MCF 10A (cell line): Measurements from ENCODE around the gene TBC1D4. TPM values are rescaled to one million over a fixed set of nuclear protein-coding genes. Genes with fewer than 3 reads are reported as not detected.

ENCODE experiments used
- BruUV-seq: library from RNA; stranded (reverse); fragments of 400-500 nt; replicated peaks from 2 replicates; lab custom pipeline; 2021; lab: Mats Ljungman, UMichigan
- CTCF ChIA-PET: fragments of 300-600 bp; sonication (Branson Sonifier 250); formaldehyde crosslinking; extraction: SDS; loops from one replicate; lab custom pipeline; 2021; ENCODE audit warnings: antibody characterized with exemption, inconsistent platforms; lab: Yijun Ruan, JAX
- POLR2A ChIA-PET: fragments of 300-600, 350-650 bp; sonication (Branson Sonifier 250); formaldehyde crosslinking; extraction: SDS; loops from one replicate; lab custom pipeline; 2020; ENCODE audit warnings: antibody characterized with exemption, inconsistent platforms; lab: Yijun Ruan, JAX
- DNase-seq: peaks from one replicate; pipeline ENCODE4 v3.0.0-alpha.2; 2018; ENCODE audit not compliant: unreplicated experiment
- H3K27ac Mint-ChIP-seq: one replicate; pipeline ENCODE4 v1.8.0; 2022; ENCODE audit warnings: mild to moderate bottlenecking, low read depth, mixed read lengths; ENCODE audit not compliant: unreplicated experiment
- H3K27me3 Mint-ChIP-seq: one replicate; pipeline ENCODE4 v1.8.0; 2022; ENCODE audit warnings: mixed read lengths; ENCODE audit not compliant: insufficient read depth, unreplicated experiment
- H3K36me3 Mint-ChIP-seq: one replicate; pipeline ENCODE4 v1.8.0; 2022; ENCODE audit warnings: mild to moderate bottlenecking, moderate library complexity, mixed read lengths; ENCODE audit not compliant: insufficient read depth, unreplicated experiment
- H3K4me1 Mint-ChIP-seq: one replicate; pipeline ENCODE4 v1.8.0; 2022; ENCODE audit warnings: mixed read lengths; ENCODE audit not compliant: insufficient read depth, unreplicated experiment
- H3K4me3 Mint-ChIP-seq: one replicate; pipeline ENCODE4 v1.8.0; 2022; ENCODE audit warnings: mild to moderate bottlenecking, moderate library complexity, mixed read lengths; ENCODE audit not compliant: unreplicated experiment
- H3K9me3 Mint-ChIP-seq: one replicate; pipeline ENCODE4 v1.8.0; 2022; ENCODE audit warnings: mixed read lengths; ENCODE audit not compliant: unreplicated experiment
- intact Hi-C: fragments of 100-400 bp; cut with micrococcal nuclease; formaldehyde crosslinking; loops from 2 replicates; pipeline ENCODE4 v1.14.1; 2022
- total RNA-seq: library from RNA; stranded (reverse); gene quantifications from 2 replicates; pipeline ENCODE4 v1.2.3, GENCODE V29; 2022
- TF ChIP-seq, protein P1 (sequence below): fragments of 200-600 bp; IDR thresholded peaks from one replicate; pipeline ENCODE4 v1.8.0; 2022; ENCODE audit warnings: antibody characterized with exemption, mild to moderate bottlenecking; ENCODE audit not compliant: unreplicated experiment

Gene TBC1D4
- total RNA-seq, 1 experiment from 2014 or later = 9.3 TPM

GRCh38 chr13:75506018-75506417 lies 24.0 kb upstream of the TBC1D4 start:
- intact Hi-C loops = no loop called here
- Mint-ChIP-seq H3K4me3 (no peak overlapping the region), H3K9me3 (no peaks in the 10 kb centered on the region), H3K27me3 (no peaks in the 10 kb centered on the region), H3K27ac (no peak overlapping the region), H3K36me3 (no peaks in the 10 kb centered on the region), H3K4me1 (no peaks in the 10 kb centered on the region)
- DNase-seq = no peak
- ChIA-PET POLR2A (interaction anchor here (0.6 kb wide), 1 partner anchor 831 kb away, joined by 3 read pairs; no protein-coding TSS in a partner anchor), CTCF (interaction anchor here (2.2 kb wide), 1 partner anchor 24 kb away, joined by 7 read pairs; the partner anchor contains the start of gene TBC1D4)
- BruUV-seq = no TSS peak
- TF ChIP-seq, protein P1, sequence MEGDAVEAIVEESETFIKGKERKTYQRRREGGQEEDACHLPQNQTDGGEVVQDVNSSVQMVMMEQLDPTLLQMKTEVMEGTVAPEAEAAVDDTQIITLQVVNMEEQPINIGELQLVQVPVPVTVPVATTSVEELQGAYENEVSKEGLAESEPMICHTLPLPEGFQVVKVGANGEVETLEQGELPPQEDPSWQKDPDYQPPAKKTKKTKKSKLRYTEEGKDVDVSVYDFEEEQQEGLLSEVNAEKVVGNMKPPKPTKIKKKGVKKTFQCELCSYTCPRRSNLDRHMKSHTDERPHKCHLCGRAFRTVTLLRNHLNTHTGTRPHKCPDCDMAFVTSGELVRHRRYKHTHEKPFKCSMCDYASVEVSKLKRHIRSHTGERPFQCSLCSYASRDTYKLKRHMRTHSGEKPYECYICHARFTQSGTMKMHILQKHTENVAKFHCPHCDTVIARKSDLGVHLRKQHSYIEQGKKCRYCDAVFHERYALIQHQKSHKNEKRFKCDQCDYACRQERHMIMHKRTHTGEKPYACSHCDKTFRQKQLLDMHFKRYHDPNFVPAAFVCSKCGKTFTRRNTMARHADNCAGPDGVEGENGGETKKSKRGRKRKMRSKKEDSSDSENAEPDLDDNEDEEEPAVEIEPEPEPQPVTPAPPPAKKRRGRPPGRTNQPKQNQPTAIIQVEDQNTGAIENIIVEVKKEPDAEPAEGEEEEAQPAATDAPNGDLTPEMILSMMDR = no peak

DNA sequence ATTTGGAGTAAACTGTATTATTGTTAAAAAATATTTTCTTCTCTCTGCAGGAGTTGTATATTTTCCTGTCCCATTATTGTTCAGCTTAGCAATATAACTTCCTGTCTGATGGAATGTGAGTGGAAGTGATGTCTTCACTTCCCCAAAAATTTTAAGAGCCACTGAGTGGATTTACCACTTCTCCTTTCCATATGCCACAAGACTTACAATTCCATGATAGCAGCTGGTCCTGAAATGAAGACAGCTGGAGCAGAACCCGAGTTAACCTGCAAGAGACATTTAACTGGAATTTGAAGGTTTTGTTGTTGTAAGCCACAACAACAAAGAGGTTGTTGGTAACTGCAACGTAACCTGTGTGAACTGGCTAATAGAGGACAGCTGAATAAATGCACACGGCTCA lies 23.4 kb upstream of the TBC1D4 start:
- no TSS peak for BruUV-seq
- intact Hi-C loops = no loop called here
- Mint-ChIP-seq H3K36me3 (no peaks in the 10 kb centered on the region), H3K9me3 (no peaks in the 10 kb centered on the region), H3K4me1 (no peaks in the 10 kb centered on the region), H3K4me3 (no peak overlapping the region), H3K27ac (no peak overlapping the region), H3K27me3 (no peaks in the 10 kb centered on the region)
- no peak for DNase-seq
- TF ChIP-seq, protein P1 = no peak
- POLR2A ChIA-PET = interaction anchor here (0.6 kb wide), 2 partner anchors 367 to 830 kb away, joined by 3 read pairs; no protein-coding TSS in a partner anchor
- CTCF ChIA-PET = interaction anchor here (2.2 kb wide), 1 partner anchor 23 kb away, joined by 7 read pairs; the partner anchor contains the start of gene TBC1D4

- POLR2A ChIA-PET = no interaction called here
- TF ChIP-seq, protein P1 = no peak
- no peak for DNase-seq
- no peaks in the 10 kb centered on the region for H3K4me1 Mint-ChIP-seq
- no peaks in the 10 kb centered on the region for H3K27me3 Mint-ChIP-seq
- CTCF ChIA-PET = no interaction called here
- H3K4me3 Mint-ChIP-seq = no peak overlapping the region
- intact Hi-C loops = no loop called here
- H3K27ac Mint-ChIP-seq = no peak overlapping the region
- H3K36me3 Mint-ChIP-seq = peaks cover 7% of the 10 kb centered on the region
- no TSS peak for BruUV-seq
- no peaks in the 10 kb centered on the region for H3K9me3 Mint-ChIP-seq
Observed at GRCh38 chr13:75495938-75496337, 14.0 kb upstream of the TBC1D4 start.

DNA sequence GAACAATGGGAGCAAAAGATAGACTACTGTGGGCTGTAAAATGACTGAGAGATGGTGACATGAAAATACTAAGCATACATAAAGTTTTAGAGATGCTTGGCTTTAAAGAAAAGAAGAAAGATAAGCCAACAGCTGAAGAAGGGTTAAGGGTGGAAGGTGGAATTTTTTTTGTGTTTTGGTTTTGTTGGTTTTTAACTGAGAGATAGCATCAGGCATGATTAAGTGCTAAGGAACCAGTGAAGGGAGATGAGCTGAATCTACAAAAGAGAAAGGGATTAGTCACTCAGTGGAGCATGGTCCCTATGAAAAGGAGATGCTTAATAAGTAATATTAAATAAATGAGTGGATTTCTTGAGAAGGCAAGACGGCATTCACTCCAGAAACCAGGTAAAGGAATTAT lies 12.5 kb upstream of the TBC1D4 start:
- Mint-ChIP-seq H3K4me1 (peaks cover 4% of the 10 kb centered on the region), H3K9me3 (no peaks in the 10 kb centered on the region), H3K4me3 (no peak overlapping the region), H3K27me3 (no peaks in the 10 kb centered on the region), H3K27ac (no peak overlapping the region), H3K36me3 (peaks cover 7% of the 10 kb centered on the region)
- DNase-seq = no peak
- intact Hi-C loops = no loop called here
- no TSS peak for BruUV-seq
- ChIA-PET CTCF (interaction anchor here (0.7 to 1.4 kb wide), 3 partner anchors 12 to 231 kb away, joined by 3 to 8 read pairs (median 3); partner anchors contain the start of genes TBC1D4 and UCHL3), POLR2A (no interaction called here)
- TF ChIP-seq, protein P1 = no peak
